NT2/D1 (cell line): ENCODE data around the gene CATSPERD.

Source experiments
- SUZ12 ChIP-seq: IDR thresholded peaks from 2 replicates; pipeline ENCODE4 v1.6.1; 2011; ENCODE audit not compliant: insufficient read length, insufficient read depth; ENCODE audit errors: extremely low read depth
- ZNF274 ChIP-seq: IDR thresholded peaks from 2 replicates; pipeline ENCODE4 v1.6.1; 2011; ENCODE audit warnings: mild to moderate bottlenecking, low read depth, low read length

- no peak for TF ChIP-seq ZNF274
- no peak for TF ChIP-seq SUZ12
These were observed 29.1 kb downstream of the CATSPERD start for GRCh38 chr19:5749505-5749904.
